Stimulated activated CD8-positive, alpha-beta memory T cell treated with anti-CD3 and anti-CD28 coated beads, Interleukin-7, amount 100 ng/mL, for 48 hours (primary cell): ENCODE results near the gene NDUFB1.
A peak's percentile ranks its signal among the peaks of the same experiment; 100 is the strongest.

ENCODE experiments used
- DNase-seq, 2 donors: peaks; one replicate each; pipeline ENCODE4 v3.0.0-alpha.2; 2020; ENCODE audit warnings: low read depth in 1 of 2; ENCODE audit errors: extremely low read depth in 1 of 2

Gene NDUFB1

DNA sequence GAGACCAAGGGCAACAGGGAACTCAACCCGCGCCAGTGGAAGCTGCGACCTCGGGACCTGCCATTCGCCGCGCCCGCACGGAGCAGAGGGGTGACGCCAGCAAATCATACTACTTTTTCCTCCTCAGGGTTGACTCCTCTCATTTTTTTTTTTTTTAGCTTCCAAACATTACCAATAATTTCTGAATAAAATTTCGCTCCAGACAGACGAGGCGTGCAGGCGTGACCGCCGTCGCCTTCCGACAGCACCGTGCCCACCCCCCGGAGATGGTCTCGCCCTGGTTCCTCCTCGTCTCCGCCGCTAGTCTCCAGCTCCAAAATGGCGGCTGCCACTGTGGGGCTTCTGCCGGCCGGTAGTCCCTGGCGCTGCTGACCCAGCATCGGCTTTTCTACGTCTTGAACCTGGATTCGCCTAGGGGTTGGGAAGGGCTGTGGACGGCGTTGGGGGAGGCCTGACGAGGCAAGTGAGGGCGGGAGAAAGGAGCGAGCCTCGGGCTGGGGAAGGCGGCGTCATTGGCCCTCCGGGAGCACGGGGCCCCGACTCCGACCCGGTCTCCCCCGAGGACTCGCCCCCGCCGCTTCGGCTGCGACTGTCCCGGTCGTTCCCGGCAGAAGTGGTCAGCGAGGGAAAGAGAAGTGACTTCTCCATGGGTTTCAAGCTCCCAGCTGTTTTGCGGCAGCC, at the start of gene NDUFB1, which contains the start of gene CPSF2:
Gene NDUFB1 (minus strand): TSS at position 37 of the 681 bp plus-strand sequence. CDS start 4,069 bp downstream, outside the sequence.
Gene CPSF2 (plus strand): TSS at position 300 of the 681 bp plus-strand sequence. CDS start 9,016 bp downstream, outside the sequence.
- DNase-seq, result peak; percentile 56 to 76

DNA sequence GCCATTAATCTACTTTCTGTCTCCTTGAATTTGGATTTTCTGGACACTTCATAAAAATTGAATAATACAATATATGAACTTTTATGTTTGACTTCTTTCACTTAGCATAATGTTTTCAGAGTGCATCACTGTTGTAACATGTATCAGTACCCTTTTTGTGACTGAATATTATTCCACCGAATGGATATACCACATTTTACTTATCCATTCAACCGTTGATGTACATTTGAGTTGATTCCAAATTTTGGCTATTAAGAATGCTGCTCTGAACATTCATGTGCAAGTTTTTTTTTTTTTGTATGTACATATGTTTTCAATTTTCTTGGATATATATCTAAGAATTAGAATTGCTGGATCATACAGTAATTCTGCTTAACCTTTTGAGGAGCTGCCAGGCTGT, 43.5 kb upstream of the NDUFB1 start:
- no peak for DNase-seq

DNA sequence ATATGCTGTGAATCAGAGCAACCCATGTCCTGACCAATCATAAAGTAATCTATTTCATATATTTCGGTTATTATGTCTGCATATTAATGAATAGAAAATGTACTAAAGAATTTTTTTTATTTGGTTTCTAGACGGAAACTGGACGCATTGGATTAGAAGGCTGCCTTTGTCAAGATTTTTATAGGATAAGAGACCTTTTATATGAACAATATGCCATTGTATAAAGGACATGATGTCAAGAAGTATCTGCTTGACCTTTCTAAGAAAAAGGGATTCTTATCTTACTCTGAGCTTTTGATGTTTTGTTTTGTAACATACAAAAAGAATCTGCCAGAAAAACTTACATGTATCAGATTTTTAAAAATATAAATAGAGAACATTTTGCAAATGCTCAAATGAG, 40.0 kb upstream of the NDUFB1 start:
- DNase-seq, result no peak

DNA sequence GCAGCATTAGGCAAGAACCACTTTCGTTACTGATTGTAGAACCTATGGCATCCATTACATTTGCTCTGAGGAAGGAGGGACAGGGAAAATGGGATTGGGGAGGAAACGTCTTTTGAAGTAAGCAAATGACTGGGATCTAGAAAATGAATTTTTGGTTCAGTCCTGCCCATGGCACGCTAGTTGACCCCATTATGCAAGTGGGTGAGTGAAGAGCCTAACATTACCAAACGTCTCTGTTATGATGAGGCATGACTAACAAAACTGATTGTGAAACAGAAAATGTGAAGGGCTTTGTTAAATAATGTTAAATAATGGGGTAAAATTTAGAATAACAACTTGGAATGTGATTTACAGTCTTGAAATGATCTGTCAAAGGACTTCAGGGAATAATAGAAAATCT, 39.1 kb upstream of the NDUFB1 start:
- no peak for DNase-seq

DNA sequence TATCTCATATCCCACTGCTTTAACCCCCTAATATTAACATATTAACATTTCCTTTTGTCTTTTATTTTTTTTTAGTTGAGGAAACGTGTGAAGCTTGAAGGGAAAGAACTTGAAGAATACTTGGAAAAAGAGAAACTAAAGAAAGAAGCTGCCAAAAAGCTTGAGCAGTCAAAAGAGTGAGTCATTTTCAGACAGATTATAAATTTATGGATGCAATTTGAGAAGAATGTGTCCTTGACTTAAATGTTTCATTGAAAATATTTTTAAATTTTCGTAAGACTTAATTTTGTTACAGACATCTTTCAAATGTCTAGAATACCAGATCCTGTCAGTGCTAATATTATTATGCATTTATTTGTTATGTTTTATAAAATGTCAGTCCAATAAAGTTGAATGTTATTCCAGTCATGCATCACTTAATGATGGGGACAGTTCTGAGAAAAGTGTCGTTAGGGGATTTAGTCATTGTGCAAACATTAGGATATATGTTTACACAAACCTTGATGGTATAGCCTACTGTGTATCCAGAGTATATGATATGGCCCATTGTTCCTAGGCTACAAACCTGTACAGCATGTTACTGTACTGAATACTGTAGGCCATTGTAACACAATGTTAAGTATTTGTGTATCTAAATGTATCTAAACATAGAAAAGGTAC, 32.9 kb upstream of the NDUFB1 start:
- DNase-seq, result no peak

DNA sequence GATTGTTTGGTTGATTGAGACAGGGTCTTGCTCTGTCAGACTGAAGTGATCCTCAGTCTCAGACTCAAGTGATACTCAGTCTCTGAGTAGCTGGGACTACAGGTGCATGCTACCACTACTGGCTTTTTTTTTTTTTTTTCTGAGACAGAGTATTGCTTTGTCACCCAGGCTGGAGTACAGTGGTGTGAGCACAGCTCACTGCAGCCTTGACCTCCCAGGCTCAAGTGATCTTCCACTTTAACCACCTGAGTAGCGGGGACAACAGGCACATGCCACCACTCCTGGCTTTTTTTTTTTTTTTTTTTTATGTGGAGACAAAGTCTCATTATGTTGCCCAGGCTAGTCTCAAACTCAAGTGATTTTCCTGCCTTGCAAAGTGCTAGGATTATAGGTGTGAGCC, 32.1 kb upstream of the NDUFB1 start:
- DNase-seq, result no peak

DNA sequence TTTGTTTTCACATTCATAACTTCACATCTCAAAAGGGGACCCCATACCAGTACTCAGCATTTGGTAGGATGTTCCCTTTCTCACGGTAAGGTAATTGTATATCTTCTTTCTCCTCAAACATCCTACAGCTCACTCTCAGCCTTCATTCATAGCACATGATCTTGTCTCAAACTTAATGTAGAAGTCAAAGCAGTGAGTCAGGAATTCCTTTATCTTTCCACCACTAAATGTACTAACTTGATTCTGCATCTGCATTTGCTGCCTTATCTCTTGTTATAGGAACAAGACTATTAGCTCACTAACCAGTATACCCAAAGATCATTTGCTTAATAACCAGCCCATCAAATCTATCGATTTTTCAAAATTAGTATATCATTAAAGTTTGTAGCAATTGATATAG, 23.2 kb upstream of the NDUFB1 start:
- no peak for DNase-seq

DNA sequence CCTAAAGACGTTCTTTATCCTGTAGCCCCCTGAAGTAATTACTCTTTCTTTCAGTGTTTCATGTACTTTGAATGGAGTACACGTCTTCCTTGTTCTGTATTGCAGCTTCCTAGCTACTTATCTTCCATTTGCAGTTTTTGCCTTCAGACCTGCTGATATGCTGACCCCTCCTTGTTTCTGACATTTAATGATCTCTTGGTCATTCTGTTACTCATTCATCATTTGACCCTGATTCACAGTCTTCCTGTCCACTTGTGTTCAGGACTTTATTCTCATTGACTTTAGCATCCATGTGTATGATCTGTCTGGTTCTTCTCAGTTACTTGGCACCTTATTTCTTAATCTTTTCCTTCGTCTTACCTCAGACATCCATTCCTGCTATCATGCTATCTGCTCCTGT, 22.5 kb upstream of the NDUFB1 start:
- no peak for DNase-seq

DNA sequence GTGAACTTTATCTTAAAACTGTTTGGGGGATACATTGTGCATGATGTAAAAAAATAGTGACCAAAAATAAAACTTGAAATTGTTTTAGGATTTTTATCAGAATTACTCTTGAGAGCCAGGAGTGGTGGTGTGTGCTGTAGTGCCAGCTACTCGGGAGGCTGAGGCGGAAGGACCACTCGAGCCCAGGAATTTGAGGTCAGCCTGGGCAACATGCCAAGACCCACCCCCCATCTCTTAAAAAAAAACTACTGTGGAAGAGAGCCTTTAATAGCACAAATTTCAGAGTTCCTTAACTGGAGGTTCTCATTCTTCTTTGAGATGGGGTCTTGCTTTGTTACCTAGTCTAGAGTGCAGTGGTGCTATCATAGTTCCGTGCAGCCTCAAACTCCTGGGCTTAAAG, 21.8 kb upstream of the NDUFB1 start:
- DNase-seq, result no peak

DNA sequence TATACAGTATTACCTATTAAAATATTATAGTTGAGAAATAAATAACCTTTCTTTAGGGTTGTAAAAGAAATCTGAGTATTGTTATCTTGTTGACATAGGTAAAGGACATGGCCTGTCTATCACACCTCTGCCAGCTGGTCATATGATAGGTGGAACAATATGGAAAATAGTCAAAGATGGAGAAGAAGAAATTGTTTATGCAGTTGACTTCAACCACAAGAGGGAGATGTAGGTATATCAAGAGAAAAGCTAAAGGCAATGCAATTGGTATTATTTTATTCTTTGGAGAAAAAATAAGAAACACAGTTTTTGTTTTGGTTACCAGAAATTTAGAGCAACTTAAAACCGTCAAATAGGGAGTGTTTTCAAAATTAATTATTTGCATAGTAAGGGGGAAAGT, 13.8 kb upstream of the NDUFB1 start:
- DNase-seq, result no peak

DNA sequence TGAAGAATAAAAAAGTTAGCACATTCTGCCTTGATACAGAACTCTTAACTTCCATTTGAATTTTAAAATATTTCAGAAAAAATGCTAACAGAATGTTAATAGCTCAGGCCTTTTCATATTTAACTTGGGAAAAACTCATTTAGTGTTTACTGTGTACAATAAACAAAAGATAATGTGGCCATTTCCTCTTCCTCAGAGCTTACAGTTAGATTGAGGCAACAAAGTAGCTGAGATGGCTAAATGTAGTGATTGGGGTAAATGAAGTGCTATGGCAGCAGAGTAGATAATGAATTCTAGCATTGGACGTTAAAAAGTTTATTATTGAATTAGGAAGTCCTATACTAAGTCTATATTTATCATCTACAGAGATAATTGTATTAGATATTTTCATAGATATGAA, 12.9 kb upstream of the NDUFB1 start:
- DNase-seq, result no peak

DNA sequence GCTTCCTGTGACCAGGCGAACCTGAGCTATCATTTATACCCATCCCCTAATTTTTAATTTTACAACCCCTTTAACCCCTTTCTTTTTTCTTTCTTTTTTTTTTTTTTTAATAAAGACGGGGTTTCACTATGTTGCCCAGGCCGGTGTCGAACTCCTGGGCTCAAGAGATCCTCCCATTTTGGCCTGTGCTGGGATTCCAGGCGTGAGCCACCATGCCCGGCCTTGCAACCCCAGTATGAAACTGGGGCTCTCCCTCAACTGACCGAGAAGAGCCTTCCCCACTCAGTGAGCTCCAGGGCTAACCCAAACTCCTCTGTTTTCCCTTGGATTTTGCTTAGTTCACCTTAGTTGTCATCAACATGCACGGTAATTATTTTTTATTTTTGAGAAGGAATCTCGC, 1.3 kb upstream of the NDUFB1 start:
- DNase-seq, result no peak

DNA sequence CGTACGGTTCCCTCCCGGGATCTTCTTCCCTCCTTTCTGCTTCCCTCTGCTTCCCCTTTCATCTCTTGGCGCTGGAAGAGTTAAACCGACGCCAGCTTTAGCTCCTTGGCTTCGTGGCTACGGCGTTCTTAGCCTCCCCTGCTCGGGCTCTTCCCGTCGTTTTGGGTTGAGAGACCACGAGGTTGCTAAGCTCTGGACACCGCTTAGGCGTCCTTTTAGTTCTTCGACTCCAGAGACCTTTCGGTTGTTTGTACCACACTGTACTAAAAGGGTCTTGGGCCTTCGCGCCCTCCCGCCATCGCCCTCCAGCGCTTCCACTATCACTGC, 808 bp upstream of the NDUFB1 start:
- no peak for DNase-seq

DNA sequence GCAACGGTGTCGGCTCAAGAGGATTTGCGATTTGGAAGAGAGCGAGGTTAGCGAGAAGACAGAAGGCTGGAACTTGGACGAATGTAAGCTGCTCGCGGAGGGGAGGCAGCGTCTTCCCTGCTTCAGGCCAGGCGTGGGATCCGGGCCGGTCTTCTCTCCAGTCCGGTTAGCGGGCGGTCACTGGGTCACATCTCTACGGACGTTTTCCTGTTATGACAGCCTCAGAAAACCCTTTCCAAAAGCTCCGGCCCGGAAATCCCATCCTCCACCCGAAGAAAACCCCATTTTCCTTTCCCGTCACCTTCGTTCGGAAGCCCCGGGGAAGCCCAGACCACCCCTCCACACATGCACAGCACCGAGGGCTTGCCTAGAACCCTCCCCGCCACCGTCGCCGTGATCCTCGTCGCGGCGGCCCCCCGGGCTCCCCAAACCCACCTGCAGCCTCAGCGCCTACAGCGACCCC, 268 bp downstream of the NDUFB1 start:
- no peak for DNase-seq

DNA sequence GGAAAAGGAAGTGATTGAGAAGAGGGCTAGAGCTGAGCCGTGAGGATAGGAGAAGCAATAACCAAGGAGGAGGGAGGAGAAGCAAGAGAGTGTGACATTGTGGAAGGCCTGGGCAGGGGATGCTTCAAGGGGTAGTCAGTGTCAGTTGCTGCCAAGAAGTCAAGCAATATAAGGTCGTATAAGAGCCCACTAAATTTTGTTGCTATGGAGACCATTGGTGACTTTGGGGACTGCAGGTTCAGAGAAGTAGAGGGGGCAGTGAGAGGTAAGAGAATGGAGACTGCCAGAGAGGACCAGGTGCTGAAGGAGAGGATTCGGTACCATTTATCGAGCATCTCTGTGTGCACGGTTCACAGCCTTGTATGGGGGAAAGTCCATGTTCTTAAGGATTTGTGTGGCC, 12.0 kb downstream of the NDUFB1 start:
- DNase-seq, result no peak

DNA sequence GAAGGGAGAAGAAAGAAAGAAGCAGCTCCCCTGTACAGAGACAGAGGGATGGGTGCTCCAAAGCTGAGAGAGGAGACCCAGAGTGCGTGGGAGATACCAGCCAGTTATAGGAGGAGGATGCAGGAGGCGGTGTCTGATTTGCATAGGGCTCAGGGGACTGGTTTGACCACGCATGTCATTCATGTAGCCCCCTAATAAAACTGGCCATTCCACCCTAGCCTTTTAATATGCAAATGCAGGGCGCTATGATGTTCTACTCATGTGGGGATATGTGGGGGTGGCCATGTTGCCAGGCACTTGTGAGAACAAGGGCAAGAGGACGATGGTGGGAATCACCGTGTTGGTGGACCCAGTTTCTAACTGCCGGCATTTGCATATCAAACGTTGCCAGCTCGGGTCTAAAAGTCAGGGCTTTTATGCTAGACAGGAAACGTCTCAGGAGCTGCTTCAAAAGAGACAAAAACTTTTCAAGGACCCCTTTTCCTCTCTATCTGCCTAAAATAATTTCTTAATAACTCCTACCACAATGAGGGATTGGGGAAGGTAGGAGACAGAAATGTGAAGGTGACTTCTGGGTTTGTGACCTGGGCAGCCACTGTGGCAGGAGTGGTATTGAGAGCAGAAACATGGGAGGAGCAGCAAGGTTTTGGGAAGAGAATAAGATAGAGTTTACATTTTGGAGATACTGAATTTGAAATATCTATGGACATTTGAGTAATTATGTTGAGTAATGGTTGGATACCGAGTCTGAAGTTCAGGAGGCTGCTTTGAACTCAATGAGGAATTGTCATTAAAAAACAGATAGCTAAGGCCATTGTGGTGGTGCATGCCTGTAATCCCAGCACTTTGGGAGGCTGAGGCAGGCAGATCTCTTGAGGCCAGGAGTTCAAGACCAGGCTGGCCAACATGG, 12.9 kb downstream of the NDUFB1 start:
- DNase-seq, result no peak

DNA sequence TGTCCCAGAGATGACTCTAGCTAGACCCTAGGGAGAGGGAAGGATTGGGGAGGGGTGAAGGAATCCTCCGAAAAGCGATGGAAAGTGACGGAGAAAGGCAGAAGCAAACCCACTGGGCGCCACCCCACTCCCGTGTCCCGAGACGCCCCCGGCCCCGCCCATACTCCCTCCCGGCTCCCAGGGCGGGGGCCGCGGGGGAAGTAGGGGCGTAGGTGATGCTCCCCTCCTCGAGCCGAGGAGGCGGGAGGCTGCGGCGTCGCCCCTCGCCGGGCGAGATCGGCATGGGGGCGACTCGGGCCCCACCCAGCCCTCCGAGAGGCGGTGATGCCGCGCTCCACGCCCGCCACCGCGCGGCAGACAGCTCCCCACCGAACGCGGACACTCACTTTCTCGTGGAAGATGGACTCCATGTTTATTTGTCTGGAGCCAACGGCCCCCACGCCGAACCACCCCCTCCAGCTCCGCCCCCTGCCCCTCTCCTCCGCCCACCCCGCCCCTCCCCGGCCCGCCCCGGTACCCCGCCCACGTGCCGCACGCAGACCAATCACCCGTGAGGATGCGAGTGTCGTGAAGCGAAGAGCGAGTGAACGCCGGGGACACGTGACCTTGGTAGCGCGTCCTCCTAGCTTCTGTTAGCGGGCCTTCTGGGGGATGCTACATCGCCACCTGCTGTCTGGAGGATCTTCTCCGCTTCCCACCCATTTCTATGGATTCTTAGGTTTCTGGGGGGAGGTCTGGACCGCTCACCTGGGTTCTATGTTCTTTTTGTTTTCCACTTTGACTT, 15.2 kb downstream of the NDUFB1 start, which contains the start of gene ATXN3:
Gene ATXN3 (minus strand): TSS at position 440 of the 784 bp plus-strand sequence. CDS start 30 bp downstream, at position 410.
- DNase-seq, result peak; percentile 82 to 94

DNA sequence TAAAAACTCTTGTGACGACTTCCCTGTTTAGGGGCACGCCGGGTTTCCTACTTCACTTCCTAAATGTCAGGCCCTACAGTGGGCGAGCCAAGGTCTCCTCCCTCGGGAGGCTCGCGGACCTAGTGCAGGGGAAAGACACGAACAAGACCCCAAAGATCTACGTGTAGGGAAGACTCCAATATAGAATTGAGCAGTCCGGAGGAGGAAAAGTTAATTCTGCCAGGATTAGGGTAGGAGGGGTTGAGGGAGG, 15.7 kb downstream of the NDUFB1 start:
- DNase-seq, result no peak

DNA sequence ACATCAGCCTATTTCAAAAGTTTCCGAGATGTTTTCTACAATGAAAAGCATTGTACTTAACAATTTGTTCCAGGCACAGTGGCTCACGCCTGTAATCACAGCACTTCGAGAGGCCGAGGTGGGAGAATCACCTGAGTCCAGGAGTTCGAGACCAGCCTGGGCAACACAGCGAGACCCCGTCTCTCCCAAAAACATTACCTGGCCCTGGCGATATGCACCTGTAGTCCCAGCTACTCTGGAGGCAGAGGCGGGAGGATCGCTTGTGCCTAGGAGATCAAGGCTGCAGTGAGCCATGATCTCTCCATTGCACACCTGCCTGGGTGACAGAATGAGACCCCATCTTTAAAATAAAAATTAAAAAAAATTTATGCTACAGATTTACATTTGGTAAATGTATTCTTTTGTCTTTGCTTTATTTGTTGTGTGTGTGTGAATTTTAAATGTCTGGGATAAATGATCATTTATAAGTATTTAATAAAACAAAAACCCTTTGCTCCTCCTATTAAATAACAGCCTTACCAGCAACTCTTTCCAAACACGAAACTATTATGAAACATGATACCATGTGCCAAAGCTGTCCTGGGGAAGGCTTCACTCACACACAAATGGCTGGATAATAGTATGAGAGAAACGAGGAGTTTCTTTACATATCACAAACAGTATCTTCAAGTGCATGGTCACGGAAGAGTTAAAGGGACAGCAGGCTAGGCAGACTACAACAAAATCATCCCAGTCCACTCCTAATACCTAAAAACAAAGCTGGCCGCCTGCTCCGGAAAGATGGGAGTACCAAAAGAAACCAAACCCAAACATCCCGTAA, 16.2 kb downstream of the NDUFB1 start:
- no peak for DNase-seq

DNA sequence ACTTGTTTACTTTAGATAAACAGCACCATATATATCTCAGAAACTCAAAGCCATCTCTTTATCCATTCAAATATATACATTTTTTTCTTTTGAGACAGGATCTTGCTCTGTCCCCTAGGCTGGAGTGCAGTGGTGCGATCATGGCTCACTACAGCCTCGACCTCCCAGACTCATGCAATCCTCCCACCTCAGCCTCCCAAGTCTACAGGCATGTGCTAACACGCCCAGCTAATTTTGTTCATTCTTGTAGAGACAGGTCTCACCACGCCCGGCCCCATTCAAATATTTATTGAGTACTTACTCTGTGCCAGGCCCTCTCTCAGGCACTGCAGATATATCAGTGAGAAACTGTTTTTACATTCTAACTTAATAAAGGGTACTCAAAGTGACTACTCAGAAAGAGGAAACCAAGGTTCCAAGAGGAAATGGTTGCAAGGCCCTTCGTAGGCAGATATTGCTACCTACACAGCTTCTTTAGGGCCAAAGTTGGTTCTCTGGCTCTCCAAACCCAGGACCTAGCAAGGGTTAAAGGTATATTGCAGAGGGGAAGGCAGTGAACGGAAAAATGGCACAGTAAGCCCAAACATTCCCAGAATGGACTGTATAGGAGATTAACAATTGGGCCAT, 18.0 kb downstream of the NDUFB1 start:
- no peak for DNase-seq
